Smooth muscle cell of the brain vasculature (primary cell): ENCODE measurements around the gene DOCK3.

Experiments
- DNase-seq: peaks from one replicate; pipeline ENCODE4 v3.0.0-alpha.2; 2012; ENCODE audit warnings: low read depth, low spot score

The DOCK3 gene, protein sequence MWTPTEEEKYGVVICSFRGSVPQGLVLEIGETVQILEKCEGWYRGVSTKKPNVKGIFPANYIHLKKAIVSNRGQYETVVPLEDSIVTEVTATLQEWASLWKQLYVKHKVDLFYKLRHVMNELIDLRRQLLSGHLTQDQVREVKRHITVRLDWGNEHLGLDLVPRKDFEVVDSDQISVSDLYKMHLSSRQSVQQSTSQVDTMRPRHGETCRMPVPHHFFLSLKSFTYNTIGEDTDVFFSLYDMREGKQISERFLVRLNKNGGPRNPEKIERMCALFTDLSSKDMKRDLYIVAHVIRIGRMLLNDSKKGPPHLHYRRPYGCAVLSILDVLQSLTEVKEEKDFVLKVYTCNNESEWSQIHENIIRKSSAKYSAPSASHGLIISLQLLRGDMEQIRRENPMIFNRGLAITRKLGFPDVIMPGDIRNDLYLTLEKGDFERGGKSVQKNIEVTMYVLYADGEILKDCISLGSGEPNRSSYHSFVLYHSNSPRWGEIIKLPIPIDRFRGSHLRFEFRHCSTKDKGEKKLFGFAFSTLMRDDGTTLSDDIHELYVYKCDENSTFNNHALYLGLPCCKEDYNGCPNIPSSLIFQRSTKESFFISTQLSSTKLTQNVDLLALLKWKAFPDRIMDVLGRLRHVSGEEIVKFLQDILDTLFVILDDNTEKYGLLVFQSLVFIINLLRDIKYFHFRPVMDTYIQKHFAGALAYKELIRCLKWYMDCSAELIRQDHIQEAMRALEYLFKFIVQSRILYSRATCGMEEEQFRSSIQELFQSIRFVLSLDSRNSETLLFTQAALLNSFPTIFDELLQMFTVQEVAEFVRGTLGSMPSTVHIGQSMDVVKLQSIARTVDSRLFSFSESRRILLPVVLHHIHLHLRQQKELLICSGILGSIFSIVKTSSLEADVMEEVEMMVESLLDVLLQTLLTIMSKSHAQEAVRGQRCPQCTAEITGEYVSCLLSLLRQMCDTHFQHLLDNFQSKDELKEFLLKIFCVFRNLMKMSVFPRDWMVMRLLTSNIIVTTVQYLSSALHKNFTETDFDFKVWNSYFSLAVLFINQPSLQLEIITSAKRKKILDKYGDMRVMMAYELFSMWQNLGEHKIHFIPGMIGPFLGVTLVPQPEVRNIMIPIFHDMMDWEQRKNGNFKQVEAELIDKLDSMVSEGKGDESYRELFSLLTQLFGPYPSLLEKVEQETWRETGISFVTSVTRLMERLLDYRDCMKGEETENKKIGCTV (N-terminal part only)

GRCh38 chr3:50674349-50675178 is at the start of gene DOCK3:
Gene DOCK3 (plus strand): TSS chr3:50674927. CDS start chr3:50675264, 337 bp downstream.
- no peak for DNase-seq

DNA sequence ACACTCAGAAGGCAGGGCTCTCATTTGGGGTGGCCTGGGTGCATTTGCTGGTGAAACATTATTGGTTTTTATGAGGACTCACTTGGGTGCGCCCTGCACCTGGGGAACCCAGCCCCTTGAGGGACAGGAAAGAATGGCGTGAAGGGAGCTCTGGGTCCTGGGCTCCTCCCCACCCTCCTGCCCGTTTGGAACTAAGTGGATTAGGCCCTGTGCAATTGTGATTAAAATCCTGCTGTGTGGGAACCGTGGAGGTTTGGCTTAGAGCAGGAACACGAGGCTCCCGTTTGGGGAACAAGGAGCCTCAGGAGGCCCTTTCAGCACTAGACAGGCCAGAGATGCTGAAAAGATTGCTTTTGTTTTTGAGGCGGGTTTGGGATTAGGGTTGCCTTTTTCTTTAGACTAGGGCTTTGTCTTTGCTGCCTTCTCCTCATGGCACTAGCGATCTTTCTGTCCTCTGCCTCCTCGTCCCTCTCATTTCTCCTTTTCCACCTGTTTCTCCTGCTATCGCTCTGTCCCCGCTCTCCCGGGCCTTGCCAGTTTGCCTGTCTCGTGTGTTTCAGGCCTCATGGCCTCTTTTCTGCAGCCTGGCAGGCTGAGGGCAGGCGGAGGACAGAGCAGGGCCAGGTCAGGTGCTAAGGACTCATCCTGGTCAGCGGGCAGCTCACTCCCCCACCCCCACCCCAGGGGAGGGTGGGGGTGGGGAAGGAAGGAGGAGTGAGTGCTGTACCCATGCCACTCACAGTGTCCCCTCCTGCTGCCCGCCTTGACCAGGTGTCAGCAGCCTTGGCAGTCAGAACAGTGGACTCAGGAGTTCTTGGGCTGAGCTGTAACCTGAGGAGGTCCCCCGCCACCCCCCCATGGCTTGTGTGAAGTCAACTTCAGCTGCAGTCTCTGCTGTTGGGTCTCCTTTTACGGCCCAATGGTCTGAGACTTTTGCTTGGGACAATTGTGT is 49.2 kb upstream of the DOCK3 start:
- no peak for DNase-seq

DNA sequence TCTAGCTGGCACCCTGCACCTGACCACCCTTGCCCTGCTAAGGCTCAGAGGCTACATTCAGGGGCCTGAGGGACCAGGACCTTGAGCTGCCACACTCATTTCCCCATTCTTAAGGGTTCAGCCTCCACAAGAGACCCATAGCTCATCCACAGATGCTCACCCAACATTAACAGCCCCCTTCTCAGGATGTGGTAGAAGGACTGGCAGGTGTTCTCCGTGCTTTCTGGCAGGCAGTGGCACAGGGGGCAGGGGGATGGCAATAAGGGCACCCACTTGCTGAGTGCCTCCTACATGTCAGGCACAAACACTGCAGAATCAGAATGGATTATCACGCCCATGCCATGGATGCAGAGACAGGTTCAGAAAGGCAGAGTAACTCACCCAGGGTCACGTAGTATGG is 48.3 kb upstream of the DOCK3 start:
- DNase-seq: no peak

DNA sequence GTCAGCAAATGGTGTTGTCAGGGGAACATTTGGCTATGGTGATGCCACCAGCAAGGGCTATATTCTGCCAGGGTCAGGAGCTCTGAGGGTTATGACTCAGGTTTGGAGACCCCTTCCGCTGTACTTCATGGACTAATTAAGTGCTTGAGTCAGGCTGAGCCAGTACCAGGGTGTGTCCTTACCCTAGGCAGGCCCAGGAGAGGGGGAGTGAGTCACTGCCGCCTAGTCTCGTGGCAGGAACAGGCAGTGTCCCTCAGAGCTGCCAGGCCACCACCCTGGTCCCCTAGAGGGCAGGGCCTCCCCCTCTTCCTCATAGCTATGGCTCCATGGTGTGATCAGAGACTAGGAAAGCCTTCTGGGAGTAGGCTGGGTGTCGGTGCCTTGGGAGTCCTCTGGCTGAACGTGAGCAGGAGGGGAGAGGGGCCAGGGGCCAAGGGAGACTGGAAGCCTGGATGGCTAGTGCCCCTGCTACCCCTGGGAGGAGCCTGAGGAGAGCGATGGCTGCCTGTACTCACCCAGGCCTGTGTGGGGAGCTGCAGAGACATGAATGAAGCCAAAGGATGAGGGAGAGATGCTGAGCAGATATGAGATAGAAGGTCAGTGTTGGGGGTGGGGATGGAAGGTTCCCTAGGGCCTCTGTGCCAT is 47.2 kb upstream of the DOCK3 start:
- no peak for DNase-seq

DNA sequence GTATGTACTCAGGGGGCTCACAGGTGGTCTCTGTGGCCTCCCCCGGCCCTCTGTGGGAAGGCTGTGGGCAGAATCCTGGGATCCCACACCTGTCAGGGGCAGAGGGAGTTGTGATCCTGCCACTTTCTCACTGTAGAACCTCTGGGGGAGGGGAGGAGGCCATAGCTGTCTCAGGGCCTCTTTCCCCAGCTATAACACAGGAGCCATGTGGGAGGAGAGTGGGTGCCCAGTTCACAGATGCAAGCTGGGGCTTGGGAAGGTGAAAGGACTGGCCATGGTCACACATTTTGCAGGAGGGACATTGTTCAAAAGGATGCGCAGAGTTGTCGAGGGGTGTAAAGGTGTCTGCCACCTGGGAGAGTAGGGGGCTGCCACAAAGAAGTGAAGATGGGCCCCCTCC is 46.1 kb upstream of the DOCK3 start:
- no peak for DNase-seq

- DNase-seq: no peak
These were observed 44.3 kb upstream of the DOCK3 start for GRCh38 chr3:50630394-50630793.

- DNase-seq: no peak
These were observed 43.9 kb upstream of the DOCK3 start for GRCh38 chr3:50630877-50631276.

- no peak for DNase-seq
These were observed 42.3 kb upstream of the DOCK3 start for GRCh38 chr3:50632450-50632849.

DNA sequence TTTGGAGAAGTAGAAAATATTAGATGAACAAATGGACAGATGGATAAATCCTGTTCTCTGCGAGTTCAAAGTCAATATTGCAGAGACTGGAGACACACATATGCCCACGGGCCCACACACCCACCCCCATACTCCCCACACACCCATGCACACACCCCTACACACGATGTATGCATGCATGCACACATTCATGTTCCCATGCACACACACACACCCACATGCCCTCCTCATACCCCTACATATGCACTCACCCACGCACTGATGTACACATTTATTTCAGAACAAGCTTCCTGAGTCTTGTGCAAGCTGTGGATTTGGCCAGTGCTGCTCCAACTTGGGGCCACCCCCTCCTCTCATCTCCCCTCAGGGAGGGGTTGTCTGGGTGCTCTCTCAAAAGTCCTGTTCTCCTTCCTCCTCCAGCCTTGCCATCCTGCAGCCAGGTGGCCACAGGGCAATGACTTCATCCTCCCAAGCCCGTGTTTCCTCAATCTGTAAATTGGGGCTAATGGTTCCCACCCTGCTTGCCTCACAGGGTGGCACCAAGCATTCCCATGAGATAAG is 41.4 kb upstream of the DOCK3 start:
- DNase-seq: no peak

DNA sequence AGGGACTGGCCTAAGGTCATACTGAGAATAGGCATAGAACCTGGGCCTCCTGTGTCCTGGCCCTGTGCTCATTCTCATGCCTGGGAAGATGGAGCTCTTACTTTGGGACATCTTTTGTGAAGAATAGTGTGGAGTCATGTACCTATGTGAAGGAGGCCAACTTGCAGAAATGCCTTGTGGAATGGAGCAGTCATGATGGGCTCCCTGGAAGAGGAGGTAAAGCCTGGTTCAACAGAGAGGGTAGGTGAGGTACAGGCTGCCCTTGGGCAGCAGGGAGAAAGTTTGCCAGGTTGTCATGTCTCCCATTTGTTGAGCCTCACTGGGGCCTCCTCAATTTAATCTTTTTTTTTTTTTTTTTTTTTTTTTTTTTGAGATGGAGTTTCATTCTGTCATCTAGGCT is 39.7 kb upstream of the DOCK3 start:
- DNase-seq: no peak

DNA sequence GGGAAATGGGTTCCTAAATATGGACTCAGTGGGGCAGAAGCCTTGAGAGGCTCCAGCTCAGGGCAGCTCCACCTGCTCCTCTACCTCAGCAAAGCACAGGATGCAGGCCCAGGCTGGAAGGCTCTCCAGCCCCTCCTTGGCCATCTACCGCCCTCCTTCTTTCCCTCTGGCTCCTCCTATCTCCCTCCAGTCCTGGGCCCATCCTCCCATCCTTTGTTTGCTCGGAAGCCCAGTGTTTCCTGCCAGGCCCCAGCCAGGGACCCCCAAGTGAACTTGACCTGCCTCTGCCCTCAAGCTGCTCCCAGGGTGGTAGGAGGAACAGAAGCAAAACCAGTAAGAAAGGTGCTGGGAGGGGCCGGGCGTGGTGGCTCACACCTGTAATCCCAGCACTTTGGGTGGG is 37.7 kb upstream of the DOCK3 start:
- DNase-seq: no peak

DNA sequence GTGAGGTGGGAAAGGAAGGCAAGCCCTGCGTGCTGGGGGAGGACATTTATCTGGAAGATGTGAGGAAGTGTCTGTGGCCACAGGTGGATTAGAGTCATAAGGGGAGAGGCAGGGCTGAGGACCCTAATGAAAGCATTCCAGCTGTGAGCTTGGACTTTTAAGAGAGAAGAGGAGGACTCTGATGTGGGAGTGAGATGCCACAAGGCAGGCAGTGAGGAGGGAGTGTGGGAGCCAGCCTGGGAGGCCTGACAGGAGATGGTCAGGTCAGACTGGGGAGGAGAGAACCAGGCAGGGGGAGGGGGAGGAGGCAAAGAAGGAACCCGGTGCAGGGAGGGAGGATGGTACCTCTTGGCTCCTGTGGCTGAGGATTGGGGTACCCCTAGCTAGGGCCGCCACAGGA is 36.8 kb upstream of the DOCK3 start:
- DNase-seq: no peak

DNA sequence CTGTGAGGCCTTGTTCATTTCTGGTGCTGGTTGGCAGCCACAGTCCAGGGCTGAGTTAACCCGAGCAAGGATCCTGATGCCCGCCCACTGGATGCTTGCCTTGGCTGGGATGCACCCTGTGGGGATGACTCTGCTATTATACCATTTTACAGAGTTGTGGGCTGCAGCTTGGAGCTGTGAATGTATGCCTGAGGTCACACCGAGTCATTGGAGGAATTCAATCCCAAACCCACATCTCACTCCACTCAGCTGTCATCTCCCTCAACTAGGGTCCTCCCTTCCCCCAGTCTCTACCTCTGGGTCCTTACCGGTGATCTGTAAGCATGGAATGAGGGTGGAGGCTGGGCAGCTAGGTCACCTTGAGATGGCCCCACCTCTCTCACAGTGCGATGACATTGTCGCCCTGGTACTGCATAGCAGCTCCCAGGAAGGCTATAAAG is 35.7 kb upstream of the DOCK3 start:
- no peak for DNase-seq

- no peak for DNase-seq
These were observed 32.3 kb upstream of the DOCK3 start for GRCh38 chr3:50642382-50642781.

DNA sequence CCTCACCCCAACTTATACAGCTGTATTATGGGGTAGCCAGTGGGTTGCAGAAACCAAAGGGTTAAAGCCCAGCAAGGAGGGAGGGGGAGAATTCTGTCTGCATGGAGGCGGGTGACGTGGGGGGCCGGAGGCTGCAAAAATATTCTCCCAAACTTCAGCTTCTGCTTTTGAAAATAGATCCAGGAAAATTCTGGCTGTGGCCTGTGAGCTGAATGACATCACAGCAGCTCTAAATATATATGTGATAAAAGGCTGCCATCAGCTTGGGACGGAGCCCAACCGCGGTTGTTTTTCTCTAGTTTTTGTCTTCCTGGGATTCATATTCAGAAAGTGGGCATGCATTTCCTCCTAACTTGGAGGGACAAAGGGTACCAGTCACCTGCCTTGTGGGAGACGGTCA is 30.2 kb upstream of the DOCK3 start:
- no peak for DNase-seq

GRCh38 chr3:50645378-50645777 is 29.3 kb upstream of the DOCK3 start:
- no peak for DNase-seq

DNA sequence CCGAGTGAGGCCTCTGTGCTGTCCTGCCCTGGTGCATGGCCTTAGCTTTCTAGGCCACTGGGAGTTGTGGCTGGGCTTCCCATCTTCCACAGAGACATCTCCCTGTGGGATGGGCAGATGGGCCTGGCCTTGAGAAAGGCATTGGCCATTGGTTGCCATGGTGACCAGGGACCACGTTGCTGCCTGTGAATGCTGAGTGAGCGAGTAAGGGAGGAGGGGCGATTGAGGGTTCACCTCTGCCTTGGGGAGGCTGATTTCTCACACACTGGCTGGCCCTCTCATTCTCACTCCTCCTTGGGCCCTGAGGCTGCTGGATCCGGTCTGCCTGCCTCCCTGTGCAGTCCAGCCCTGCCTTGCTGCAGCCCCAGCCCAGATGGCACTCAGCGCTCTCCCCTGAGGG is 26.4 kb upstream of the DOCK3 start:
- no peak for DNase-seq

- no peak for DNase-seq
These were observed 25.8 kb upstream of the DOCK3 start for GRCh38 chr3:50648944-50649343.

DNA sequence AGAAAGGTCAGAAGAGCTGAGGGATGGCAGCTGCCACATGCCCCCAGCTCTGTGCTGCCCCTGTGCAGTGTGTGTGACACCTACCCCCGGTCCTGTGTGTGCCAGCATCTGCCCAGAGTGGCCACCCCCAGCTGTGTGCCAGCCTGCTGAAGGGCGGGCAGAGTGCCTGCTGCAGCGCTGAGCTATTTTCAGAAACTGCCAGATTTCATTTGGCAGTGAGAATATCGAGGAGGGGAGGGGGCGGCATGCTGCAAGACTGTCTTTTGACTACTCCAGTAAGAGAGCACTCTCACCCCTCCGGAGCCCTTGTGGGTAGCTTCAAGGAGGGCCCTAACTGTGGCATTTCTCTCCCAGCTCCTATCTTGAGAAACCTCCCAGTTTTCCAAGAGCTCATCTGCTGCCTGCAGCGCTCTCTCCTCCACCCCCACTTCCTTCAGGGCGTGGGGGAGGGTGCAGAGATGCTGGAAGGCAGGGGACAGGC is 25.2 kb upstream of the DOCK3 start:
- DNase-seq: no peak
